Hematopoietic multipotent progenitor cell treated with erythropoietin and hydrocortisone succinate and interleukin-3 and kit ligand, for 15 days (in vitro differentiated cells): ENCODE data around the gene SERPINA1.
"Not testable (repeated sequence)": the region's sequence is repeated elsewhere in the genome, so short reads cannot be mapped to it uniquely, and the experiment has no call there.

Experiments used
- DNase-seq: peaks from one replicate; pipeline ENCODE4 v3.0.0-alpha.2; 2015; ENCODE audit warnings: low spot score

Gene SERPINA1

GRCh38 chr14:94388384-94389103 is at the start of gene SERPINA1:
TSS of gene SERPINA1 (minus strand) at chr14:94388602. CDS start at chr14:94383237, 5,365 bp downstream.
- DNase-seq: no peak

DNA sequence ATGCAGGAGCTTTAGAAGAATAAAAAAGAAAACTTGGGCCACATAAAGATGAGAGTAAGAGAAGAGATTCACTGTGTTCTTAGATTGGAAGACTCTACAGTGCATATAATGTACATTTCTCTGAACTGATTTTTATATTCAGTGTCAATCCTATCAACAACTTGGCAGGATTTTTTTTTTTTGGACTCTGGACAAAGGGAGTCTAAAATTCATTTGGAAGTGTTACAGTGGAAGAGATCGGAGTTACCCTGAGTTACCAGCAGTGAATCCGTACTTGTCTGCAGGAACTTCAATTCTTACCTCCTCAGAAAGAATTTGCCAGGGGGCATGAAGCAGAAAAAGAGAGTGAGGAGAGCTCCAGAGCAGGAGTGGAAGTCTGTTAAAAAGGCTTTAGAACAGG is 40.2 kb upstream of the SERPINA1 start:
- DNase-seq: no peak

DNA sequence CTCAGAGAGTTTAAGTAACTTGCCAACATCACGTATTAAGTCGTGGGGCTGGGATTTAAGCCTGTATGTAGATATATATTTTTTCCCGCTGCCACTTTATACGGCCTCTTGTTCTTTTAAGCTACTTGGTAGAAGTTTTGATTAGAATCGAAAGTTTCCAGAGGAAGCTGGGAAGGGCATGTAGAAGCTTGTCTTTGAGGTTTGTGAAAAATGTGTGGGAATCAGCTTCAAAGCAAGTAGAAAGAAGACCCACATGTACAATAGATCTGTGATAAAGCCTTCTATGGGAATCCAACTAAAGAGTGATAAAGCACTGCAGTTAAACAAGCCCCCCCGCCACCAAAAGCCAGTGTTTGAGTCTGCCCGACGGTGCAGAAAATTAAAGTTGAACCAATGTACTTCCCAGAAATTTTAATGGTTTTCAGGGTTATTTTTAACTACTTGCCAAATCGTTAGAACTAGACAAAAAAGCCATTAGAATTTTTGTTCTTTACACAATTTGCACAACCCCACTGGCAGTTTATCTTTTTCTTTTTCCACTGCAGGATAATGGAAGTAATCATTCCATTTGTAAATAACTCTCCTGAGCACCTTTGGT is 38.7 kb upstream of the SERPINA1 start:
- no peak for DNase-seq

DNA sequence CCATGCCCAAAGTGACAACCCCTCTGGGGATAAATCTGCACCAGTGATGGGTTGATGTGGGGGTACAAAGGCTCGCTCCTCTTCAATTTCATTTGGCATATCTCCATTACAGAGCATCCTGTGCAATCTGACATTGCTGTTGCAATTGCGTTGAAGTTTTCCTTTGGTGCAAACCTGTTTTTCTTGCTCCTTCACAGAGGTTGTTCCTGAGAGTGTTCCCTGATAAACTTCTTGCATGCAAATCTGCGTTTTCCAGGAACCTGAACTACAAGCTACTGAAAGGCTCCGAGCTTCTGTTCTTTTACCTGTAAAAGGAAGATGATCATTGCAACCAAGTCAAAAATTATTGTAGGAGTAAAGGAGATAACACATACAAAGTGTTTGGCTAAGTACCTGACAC is 38.1 kb upstream of the SERPINA1 start:
- DNase-seq: no peak

GRCh38 chr14:94424371-94424770 is 36.0 kb upstream of the SERPINA1 start:
- no peak for DNase-seq

DNA sequence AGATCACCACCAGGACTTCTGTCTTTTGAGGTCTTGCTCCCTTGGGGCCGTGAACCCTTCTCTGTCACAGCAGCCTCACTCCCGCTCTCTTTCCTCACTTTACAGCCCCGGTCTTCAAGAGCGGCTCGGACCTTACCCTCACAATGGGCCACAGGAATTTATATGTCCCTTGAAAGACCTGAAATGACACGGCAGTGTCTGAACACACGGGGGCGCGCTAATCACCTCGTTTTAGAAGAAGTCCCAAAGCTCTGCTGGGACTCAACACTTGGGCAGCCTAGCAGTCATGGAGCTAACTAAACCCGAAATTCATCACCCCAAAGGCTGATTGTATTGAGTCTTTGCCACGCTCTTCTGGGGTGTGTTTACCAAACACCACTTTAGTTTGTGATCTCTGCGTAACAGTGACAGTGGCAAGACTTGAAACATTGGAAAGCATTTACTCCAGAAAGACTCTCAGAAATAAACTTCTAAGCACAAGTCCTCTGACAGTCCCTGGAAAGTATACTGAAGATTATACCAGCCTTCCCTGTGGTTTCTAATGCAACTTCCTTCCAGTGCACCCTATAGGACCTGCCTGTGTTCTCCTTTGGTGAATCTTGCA is 35.2 kb upstream of the SERPINA1 start:
- DNase-seq: peak; percentile 17

- no peak for DNase-seq
Observed at GRCh38 chr14:94421316-94421715, 32.9 kb upstream of the SERPINA1 start.

DNA sequence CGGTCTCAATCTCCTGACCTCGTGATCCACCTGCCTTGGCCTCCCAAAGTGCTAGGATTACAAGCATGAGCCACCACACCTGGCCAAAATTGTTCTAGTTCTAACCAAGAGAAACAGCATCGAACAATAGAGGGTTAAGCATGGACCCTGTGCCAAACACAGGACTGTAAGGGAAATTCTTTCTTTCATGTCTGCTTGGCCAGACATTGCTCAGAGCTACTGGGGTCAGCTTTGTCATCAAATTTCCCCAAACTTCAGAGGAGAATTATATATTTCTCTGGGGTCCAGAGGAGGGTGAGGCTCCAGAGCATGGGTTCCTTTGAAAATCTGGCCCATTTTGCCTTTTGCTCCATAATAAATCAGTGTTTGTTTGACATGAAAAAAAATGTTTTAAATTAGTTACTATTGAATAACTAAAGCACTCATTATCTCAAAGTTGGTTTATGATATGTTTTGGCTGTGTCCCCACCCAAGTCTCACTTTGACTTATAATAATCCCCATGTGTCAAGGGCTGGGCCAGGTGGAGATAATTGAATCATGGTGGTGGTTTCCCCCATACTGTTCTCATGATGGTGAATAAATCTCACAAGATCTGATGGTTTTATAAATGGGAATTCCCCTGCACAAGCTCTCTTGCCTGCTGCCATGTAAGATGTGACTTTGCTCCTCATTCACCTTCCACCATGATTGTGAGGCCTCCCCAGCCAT is 29.2 kb upstream of the SERPINA1 start:
- DNase-seq: not testable (repeated sequence)

DNA sequence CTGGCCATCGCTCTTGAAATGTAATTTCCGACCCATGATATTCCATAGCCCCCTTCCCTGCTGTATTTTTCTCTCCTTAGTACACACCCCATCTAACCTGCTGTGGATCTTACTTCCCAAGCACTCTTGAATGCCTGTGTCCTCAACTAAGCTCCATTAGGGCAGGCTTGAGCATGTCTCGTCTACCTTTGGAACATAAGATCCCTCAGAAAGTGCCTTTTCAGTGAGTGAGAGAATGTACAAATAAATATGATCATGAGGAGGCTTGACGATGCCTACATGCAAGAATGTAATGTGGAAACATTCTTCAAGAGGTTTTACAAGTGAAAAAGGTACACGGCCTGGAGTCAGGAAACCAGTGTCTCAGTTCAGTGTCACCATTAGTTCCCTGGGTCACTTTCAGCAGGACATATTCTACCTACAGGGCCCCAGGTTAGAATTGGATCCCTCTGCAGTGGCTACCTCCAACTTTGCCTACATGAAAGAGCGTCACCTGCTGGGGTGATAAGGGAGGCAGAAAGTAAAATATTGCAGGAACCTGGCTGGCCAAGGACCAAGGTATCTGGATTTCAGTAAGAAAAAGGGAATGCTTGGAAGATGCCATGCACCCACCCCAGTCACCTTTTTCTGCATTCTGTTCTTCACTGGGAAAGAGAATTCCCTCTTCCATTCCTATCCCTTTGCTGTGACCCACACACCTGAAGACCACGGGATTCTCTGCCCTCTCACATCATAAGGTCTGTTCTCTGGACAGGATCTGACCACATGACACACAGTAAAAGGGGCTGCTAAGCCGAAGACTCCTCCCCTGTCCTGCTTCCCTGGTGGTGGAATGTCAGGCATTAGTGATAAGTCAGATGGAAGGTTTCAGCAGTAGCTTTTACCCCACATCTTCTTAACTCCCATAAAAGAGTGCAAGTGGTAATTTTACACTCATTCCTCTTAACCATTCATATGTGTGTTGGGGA is 24.6 kb upstream of the SERPINA1 start:
- no peak for DNase-seq

- no peak for DNase-seq
Observed at GRCh38 chr14:94411638-94412037, 23.2 kb upstream of the SERPINA1 start.

GRCh38 chr14:94409430-94409829 is 21.0 kb upstream of the SERPINA1 start:
- not testable (repeated sequence) for DNase-seq

- DNase-seq: no peak
Observed at GRCh38 chr14:94408546-94409095, 20.2 kb upstream of the SERPINA1 start.

GRCh38 chr14:94407906-94408305 is 19.5 kb upstream of the SERPINA1 start:
- DNase-seq: no peak

- no peak for DNase-seq
Observed at GRCh38 chr14:94406910-94407309, 18.5 kb upstream of the SERPINA1 start.

DNA sequence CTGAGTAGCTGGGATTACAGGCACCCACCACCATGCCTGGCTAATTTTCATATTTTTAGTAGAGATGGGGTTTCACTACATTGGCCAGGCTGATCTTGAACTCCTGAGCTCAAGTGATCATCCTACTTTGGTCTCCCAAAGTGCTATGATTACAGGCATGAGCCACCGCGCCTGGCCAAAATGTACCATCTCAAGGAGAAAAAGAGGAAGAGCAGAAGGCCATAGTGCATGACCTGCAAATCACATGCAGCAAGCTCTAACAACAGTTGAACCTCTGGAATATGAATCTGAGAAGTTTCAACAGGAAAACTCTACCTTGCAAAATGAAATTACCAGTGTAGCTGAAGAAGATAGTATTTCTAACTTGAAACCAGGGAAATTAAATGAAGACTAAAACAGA is 17.1 kb upstream of the SERPINA1 start:
- no peak for DNase-seq

DNA sequence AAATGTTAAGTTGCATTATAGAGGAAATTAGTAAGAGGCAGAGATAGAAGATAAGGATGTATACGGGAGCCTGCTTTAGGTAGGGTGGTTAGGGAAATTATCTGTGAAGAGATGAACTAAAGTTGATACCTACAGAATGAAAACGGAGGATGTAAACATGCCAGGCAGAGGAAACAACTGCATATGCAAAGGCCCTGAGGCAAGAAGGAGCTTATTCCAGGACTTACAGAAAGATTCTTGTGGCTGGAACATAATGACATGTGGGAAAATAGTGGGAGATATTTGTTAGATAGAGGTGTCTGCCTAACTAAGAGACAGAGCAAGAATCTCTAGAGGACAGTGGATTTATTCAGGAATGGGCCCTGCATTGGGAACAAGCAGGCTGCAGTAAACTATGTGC is 16.2 kb upstream of the SERPINA1 start:
- no peak for DNase-seq

DNA sequence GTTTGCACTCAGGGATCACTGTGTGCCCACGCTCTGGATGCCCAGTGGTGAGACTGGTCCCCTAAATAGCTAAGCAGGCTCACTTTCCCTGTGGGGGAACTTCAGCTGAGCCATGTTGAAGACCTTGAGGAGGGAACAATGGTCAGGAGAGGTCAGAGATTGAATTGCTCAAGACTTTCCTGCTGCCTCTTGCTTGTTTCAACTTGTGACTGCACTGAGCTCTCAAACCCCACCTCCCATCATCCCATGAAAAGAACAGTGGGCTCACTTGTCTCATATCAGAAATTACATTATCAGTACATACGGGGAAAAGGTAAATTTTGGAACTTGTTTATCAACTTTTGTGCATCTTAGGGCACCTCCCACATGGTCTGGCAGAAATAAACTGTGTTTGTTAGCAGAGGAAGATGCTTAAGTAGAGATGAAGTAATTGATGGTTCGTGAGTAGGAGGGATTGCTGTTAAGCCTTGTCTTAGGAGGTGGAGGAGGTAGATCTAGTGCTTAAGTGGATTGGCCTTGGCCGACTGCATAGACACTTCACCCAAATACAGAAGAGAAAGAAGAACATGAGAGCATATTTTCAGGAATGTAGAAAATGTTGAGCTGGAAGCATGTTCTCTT is 15.0 kb upstream of the SERPINA1 start:
- DNase-seq: no peak

DNA sequence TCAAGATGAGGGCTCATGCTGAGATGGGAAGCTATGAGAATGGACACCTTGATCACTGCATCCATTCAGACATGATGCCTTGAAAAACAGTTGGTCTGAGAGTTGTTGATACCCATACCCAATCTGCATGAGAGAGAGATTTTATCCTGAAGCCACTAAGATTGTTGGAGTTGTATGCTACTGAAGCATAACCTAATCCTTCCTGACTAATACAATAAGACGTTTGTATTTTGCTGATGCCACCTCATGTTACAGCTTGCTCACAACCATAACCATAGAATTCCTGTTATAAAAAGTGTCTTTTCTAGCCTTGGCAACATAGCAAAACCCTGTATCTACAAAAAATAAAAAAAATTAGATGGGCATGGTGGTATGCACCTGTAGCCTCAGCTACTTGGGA is 12.7 kb upstream of the SERPINA1 start:
- no peak for DNase-seq

DNA sequence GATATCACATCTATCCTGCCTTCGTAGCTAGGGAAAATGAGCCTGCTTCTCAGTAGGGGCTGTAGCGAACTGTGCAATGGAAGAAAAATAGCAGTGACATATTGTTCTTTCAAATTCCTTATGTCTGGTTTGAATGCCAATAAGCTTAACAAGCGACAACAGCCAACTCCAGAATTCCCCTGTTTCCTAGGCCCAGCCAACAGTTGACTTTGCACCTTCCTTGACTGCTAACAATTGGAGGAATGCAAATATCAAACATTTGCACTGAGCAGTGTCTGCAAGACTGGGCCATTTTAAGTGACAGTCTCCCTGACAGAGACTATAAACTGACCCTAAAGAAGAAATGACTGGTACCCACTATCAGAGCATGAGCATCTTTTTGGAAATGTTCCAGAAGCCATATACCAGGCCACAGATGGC is 12.0 kb upstream of the SERPINA1 start:
- no peak for DNase-seq

GRCh38 chr14:94398536-94398935 is 10.1 kb upstream of the SERPINA1 start:
- DNase-seq: no peak

GRCh38 chr14:94398182-94398479 is 9.7 kb upstream of the SERPINA1 start:
- DNase-seq: no peak
